Right renal cortex interstitium (tissue), 3 donors: ENCODE results near the gene CSF1. TPM values are rescaled to one million over a fixed set of nuclear protein-coding genes. Genes with fewer than 3 reads are reported as not detected.

Experiments
- DNase-seq, 3 donors: peaks; one replicate each; pipeline ENCODE4 v3.0.0-alpha.2; 2013; ENCODE audit warnings: low read depth in 3 of 3, low spot score in 2 of 3
- polyA plus RNA-seq, 3 donors: library from polyadenylated mRNA; unstranded; fragments of 120-200 nt; gene quantifications; one replicate each; pipeline ENCODE4 v1.2.1, GENCODE V29; 2013; ENCODE audit not compliant: insufficient read length in 3 of 3

Gene CSF1
- polyA plus RNA-seq, 3 donors = 6.8 to 8.1 (median 7.9) TPM

GRCh38 chr1:109882288-109883245, 28.1 kb upstream of the CSF1 start:
- DNase-seq = no peak

GRCh38 chr1:109883248-109883955, 27.2 kb upstream of the CSF1 start:
- DNase-seq = no peak

GRCh38 chr1:109884242-109884891, 26.3 kb upstream of the CSF1 start:
- no peak for DNase-seq

GRCh38 chr1:109885589-109885988, 25.1 kb upstream of the CSF1 start:
- no peak for DNase-seq

GRCh38 chr1:109886827-109887226, 23.8 kb upstream of the CSF1 start:
- no peak for DNase-seq

GRCh38 chr1:109887271-109887670, 23.4 kb upstream of the CSF1 start:
- no peak for DNase-seq

- no peak for DNase-seq
Observed at GRCh38 chr1:109887884-109888283, 22.8 kb upstream of the CSF1 start.

GRCh38 chr1:109889094-109889493, 21.6 kb upstream of the CSF1 start:
- DNase-seq = no peak

- no peak for DNase-seq
Observed at GRCh38 chr1:109890115-109890953, 20.3 kb upstream of the CSF1 start.

GRCh38 chr1:109891930-109892329, 18.7 kb upstream of the CSF1 start:
- DNase-seq = no peak

GRCh38 chr1:109892561-109893368, 17.9 kb upstream of the CSF1 start:
- no peak for DNase-seq

- no peak for DNase-seq
Observed at GRCh38 chr1:109893532-109894171, 17.0 kb upstream of the CSF1 start.

- DNase-seq = no peak
Observed at GRCh38 chr1:109894823-109895719, 15.6 kb upstream of the CSF1 start.

GRCh38 chr1:109895720-109896504, 14.7 kb upstream of the CSF1 start:
- no peak for DNase-seq

- no peak for DNase-seq
Observed at GRCh38 chr1:109896681-109897080, 14.0 kb upstream of the CSF1 start.

- DNase-seq = no peak
Observed at GRCh38 chr1:109897259-109897955, 13.2 kb upstream of the CSF1 start.

- DNase-seq = no peak
Observed at GRCh38 chr1:109898842-109899241, 11.8 kb upstream of the CSF1 start.
